H9 (cell line): ENCODE measurements around the gene SIPA1L2. TPM values are rescaled to one million over a fixed set of nuclear protein-coding genes. Genes with fewer than 3 reads are reported as not detected.
A peak's percentile ranks its signal among the peaks of the same experiment; 100 is the strongest.

Experiments
- DNase-seq: peaks from one replicate; pipeline ENCODE4 v3.0.0-alpha.2; 2017
- H2AFZ ChIP-seq: one replicate; pipeline ENCODE4 v1.6.1; 2013; ENCODE audit warnings: mild to moderate bottlenecking, low read length, control low read depth, moderate library complexity
- H2AK5ac ChIP-seq: 2 replicates; pipeline ENCODE4 v1.6.1; 2013; ENCODE audit warnings: low read length, control low read depth, mixed read lengths; ENCODE audit not compliant: insufficient read length
- H2BK120ac ChIP-seq: one replicate; pipeline ENCODE4 v1.6.1; 2013; ENCODE audit warnings: low read depth, mild to moderate bottlenecking, low read length, control low read depth, inconsistent platforms; ENCODE audit not compliant: poor library complexity, severe bottlenecking
- H2BK12ac ChIP-seq: 2 replicates; pipeline ENCODE4 v1.6.1; 2013; ENCODE audit warnings: low read length, control low read depth, mixed read lengths, low read depth; ENCODE audit not compliant: insufficient read length
- H2BK15ac ChIP-seq: 2 replicates; pipeline ENCODE4 v1.6.1; 2013; ENCODE audit warnings: low read depth, low read length, control low read depth
- H2BK20ac ChIP-seq: one replicate; pipeline ENCODE4 v1.6.1; 2013; ENCODE audit warnings: low read depth, mild to moderate bottlenecking, low read length, control low read depth, inconsistent platforms; ENCODE audit not compliant: poor library complexity, severe bottlenecking
- H2BK5ac ChIP-seq: 2 replicates; pipeline ENCODE4 v1.6.1; 2013; ENCODE audit warnings: low read length, control low read depth, mixed read lengths; ENCODE audit not compliant: insufficient read length
- H3K14ac ChIP-seq: 2 replicates; pipeline ENCODE4 v1.6.1; 2013; ENCODE audit warnings: low read length, control low read depth; ENCODE audit not compliant: insufficient read depth
- H3K18ac ChIP-seq: 2 replicates; pipeline ENCODE4 v1.6.1; 2013; ENCODE audit warnings: low read depth, mild to moderate bottlenecking, mixed read lengths, low read length, control low read depth; ENCODE audit not compliant: insufficient read length
- H3K23ac ChIP-seq: 2 replicates; pipeline ENCODE4 v1.6.1; 2013; ENCODE audit warnings: low read length, control low read depth, mixed read lengths, low read depth; ENCODE audit not compliant: insufficient read length
- H3K23me2 ChIP-seq: 2 replicates; pipeline ENCODE4 v1.6.1; 2013; ENCODE audit warnings: low read depth, mild to moderate bottlenecking, mixed read lengths, low read length, control low read depth; ENCODE audit not compliant: insufficient read length, poor library complexity, severe bottlenecking
- H3K27ac ChIP-seq: 2 replicates; pipeline ENCODE4 v1.5.1; 2013; ENCODE audit warnings: low read length, control low read depth, mixed read lengths, low read depth; ENCODE audit not compliant: insufficient read length
- H3K27me3 ChIP-seq: 2 replicates; pipeline ENCODE4 v1.6.1; 2013; ENCODE audit warnings: low read length, control low read depth, inconsistent platforms; ENCODE audit not compliant: insufficient read depth
- H3K4ac ChIP-seq: 2 replicates; pipeline ENCODE4 v1.6.1; 2013; ENCODE audit warnings: low read depth, mild to moderate bottlenecking, control low read depth, inconsistent platforms, low read length, moderate library complexity
- H3K4me1 ChIP-seq: 2 replicates; pipeline ENCODE4 v1.6.1; 2013; ENCODE audit warnings: low read length, control low read depth, inconsistent platforms; ENCODE audit not compliant: insufficient read depth
- H3K4me2 ChIP-seq: 2 replicates; pipeline ENCODE4 v1.6.1; 2013; ENCODE audit warnings: low read length, control low read depth, mixed read lengths; ENCODE audit not compliant: insufficient read length, insufficient read depth
- H3K56ac ChIP-seq: 2 replicates; pipeline ENCODE4 v1.6.1; 2013; ENCODE audit warnings: low read depth, mild to moderate bottlenecking, mixed read lengths, low read length, control low read depth; ENCODE audit not compliant: insufficient read length
- H3K79me1 ChIP-seq: 2 replicates; pipeline ENCODE4 v1.6.1; 2013; ENCODE audit warnings: low read depth, mild to moderate bottlenecking, moderate library complexity, low read length, control low read depth, inconsistent platforms; ENCODE audit not compliant: insufficient read depth, poor library complexity, severe bottlenecking
- H3K79me2 ChIP-seq: 2 replicates; pipeline ENCODE4 v1.6.1; 2013; ENCODE audit warnings: low read length, control low read depth, inconsistent platforms; ENCODE audit not compliant: insufficient read depth
- H3K9ac ChIP-seq: 2 replicates; pipeline ENCODE4 v1.6.1; 2013; ENCODE audit warnings: low read length, control low read depth, mixed read lengths; ENCODE audit not compliant: insufficient read length; ENCODE audit errors: extremely low read depth
- H3K9me3 ChIP-seq: one replicate; pipeline ENCODE4 v1.6.1; 2013; ENCODE audit warnings: low read depth, low read length, inconsistent platforms; ENCODE audit not compliant: control insufficient read depth
- H3T11ph ChIP-seq: one replicate; pipeline ENCODE4 v1.6.1; 2013; ENCODE audit warnings: mild to moderate bottlenecking, low read length, control low read depth, inconsistent platforms
- H4K20me1 ChIP-seq: one replicate; pipeline ENCODE4 v1.6.1; 2013; ENCODE audit not compliant: control insufficient read depth, insufficient read length, insufficient read depth
- H4K5ac ChIP-seq: 2 replicates; pipeline ENCODE4 v1.6.1; 2013; ENCODE audit warnings: low read depth, mild to moderate bottlenecking, mixed read lengths, low read length, control low read depth; ENCODE audit not compliant: insufficient read length
- H4K8ac ChIP-seq: replicated peaks from 2 replicates; pipeline ENCODE4 v1.6.1; 2013; ENCODE audit warnings: low read length, control low read depth, mixed read lengths, low read depth; ENCODE audit not compliant: insufficient read length
- H4K91ac ChIP-seq: 2 replicates; pipeline ENCODE4 v1.6.1; 2013; ENCODE audit warnings: low read depth, mild to moderate bottlenecking, moderate library complexity, mixed read lengths, low read length, control low read depth; ENCODE audit not compliant: insufficient read length
- H3K27ac Mint-ChIP-seq, 3 experiments: 2 replicates in 2 of 3; 3 replicates in 1 of 3; pipeline ENCODE4 v1.8.0; 2020 to 2021; ENCODE audit warnings: mixed read lengths in 3 of 3, mild to moderate bottlenecking in 1 of 3, moderate library complexity in 1 of 3
- H3K27me3 Mint-ChIP-seq: 2 replicates; pipeline ENCODE4 v1.8.0; 2021; ENCODE audit warnings: low read depth, mild to moderate bottlenecking, moderate library complexity, mixed read lengths
- H3K36me3 Mint-ChIP-seq, 3 experiments: 2 replicates in 2 of 3; 3 replicates in 1 of 3; pipeline ENCODE4 v1.8.0; 2020 to 2021; ENCODE audit warnings: low read depth in 3 of 3, mixed read lengths in 3 of 3; ENCODE audit not compliant: insufficient read depth in 1 of 3
- H3K4me1 Mint-ChIP-seq, 2 experiments: 2 replicates each; pipeline ENCODE4 v1.8.0; 2020; ENCODE audit warnings: mixed read lengths in 2 of 2
- H3K4me3 Mint-ChIP-seq, 2 experiments: 2 replicates in 1 of 2; 3 replicates in 1 of 2; pipeline ENCODE4 v1.8.0; 2020 to 2021; ENCODE audit warnings: mild to moderate bottlenecking in 2 of 2, mixed read lengths in 2 of 2, moderate library complexity in 1 of 2
- H3K9me3 Mint-ChIP-seq, 2 experiments: 2 replicates in 1 of 2; 3 replicates in 1 of 2; pipeline ENCODE4 v1.8.0; 2020; ENCODE audit warnings: mild to moderate bottlenecking in 2 of 2, mixed read lengths in 2 of 2, moderate library complexity in 1 of 2
- CTCF ChIP-seq: fragments of 200-600 bp; sonication (generic); conservative IDR thresholded peaks from 3 replicates; pipeline ENCODE4 v1.8.0; 2021; ENCODE audit warnings: antibody characterized with exemption, mild to moderate bottlenecking
- total RNA-seq: library from RNA; stranded (reverse); gene quantifications from 2 replicates; pipeline ENCODE4 v1.2.1, GENCODE V29; 2021

Gene SIPA1L2
- total RNA-seq, 1 experiment from 2014 or later = 5.2 TPM

GRCh38 chr1:232585486-232585885 is 44.4 kb downstream of the SIPA1L2 start:
- no peaks in the 10 kb centered on the region for H3K9me3 Mint-ChIP-seq

More at GRCh38 chr1:232585486-232585885, 44.4 kb downstream of the SIPA1L2 start:
- no peak overlapping the region for H2BK20ac ChIP-seq
- no peaks in the 10 kb centered on the region for H4K20me1 ChIP-seq
- H3K18ac ChIP-seq = no peak overlapping the region
- H3T11ph ChIP-seq = no peak overlapping the region
- peaks cover 3% of the 10 kb centered on the region; the same call in 1 of the 2 replicates for H3K4me1 ChIP-seq
- Mint-ChIP-seq H3K4me3 (no peak overlapping the region), H3K4me1 (peaks cover 24 to 27% of the 10 kb centered on the region in 2 experiments), H3K27ac (peak overlapping the region in 1 of 3 experiments; percentile 57; a peak in 1 of 7 replicates), H3K27me3 (no peaks in the 10 kb centered on the region), H3K36me3 (peaks cover 0 to 1% (median 0%) of the 10 kb centered on the region in 3 experiments; a peak in 1 of 7 replicates)
- H3K9ac ChIP-seq = no peak overlapping the region
- H3K27me3 ChIP-seq = no peaks in the 10 kb centered on the region
- H3K56ac ChIP-seq = no peak overlapping the region
- DNase-seq = no peak
- H2AFZ ChIP-seq = no peak overlapping the region
- no peak overlapping the region for H2BK5ac ChIP-seq
- no peak overlapping the region for H2AK5ac ChIP-seq
- no peak overlapping the region for H2BK15ac ChIP-seq
- no peak overlapping the region for H4K91ac ChIP-seq
- no peaks in the 10 kb centered on the region for H3K23me2 ChIP-seq
- H3K23ac ChIP-seq = no peak overlapping the region
- no peak for TF ChIP-seq CTCF
- no peak overlapping the region for H2BK12ac ChIP-seq
- no peak overlapping the region for H3K4ac ChIP-seq
- H4K8ac ChIP-seq = no peak overlapping the region
- H3K79me2 ChIP-seq = no peaks in the 10 kb centered on the region
- H3K9me3 ChIP-seq = no peaks in the 10 kb centered on the region
- H3K27ac ChIP-seq = no peak overlapping the region
- H2BK120ac ChIP-seq = no peak overlapping the region
- no peak overlapping the region for H4K5ac ChIP-seq
- no peak overlapping the region for H3K14ac ChIP-seq
- H3K4me2 ChIP-seq = no peak overlapping the region
- H3K79me1 ChIP-seq = no peaks in the 10 kb centered on the region
